GM12878 (cell line): Measurements from ENCODE around the gene SRRM2. TPM values are rescaled to one million over a fixed set of nuclear protein-coding genes. Genes with fewer than 3 reads are reported as not detected.

ENCODE experiments used
- ATAC-seq: fragments of 200-7000 bp; cut with Tn5 transposase; 3 replicates; pipeline ENCODE4 v1.9.1; 2020; ENCODE audit warnings: mild to moderate bottlenecking, moderate library complexity
- BruUV-seq: library from RNA; stranded (reverse); fragments of 400-500 nt; replicated peaks from 2 replicates; lab custom pipeline; 2021; lab: Mats Ljungman, UMichigan
- CTCF ChIA-PET: fragments of 300-600 bp; sonication (Branson Sonifier 250); formaldehyde crosslinking; extraction: SDS; loops from one replicate; lab custom pipeline; 2021; ENCODE audit warnings: inconsistent platforms; lab: Yijun Ruan, JAX
- POLR2A ChIA-PET: fragments of 350-600 bp; formaldehyde crosslinking; extraction: SDS; loops from one replicate; lab custom pipeline; 2021; ENCODE audit warnings: inconsistent platforms; lab: Charles Lee
- RAD21 ChIA-PET: fragments of 300-600 bp; sonication (Branson Sonifier 250); formaldehyde crosslinking; loops from one replicate; lab custom pipeline; 2023; ENCODE audit warnings: antibody characterized with exemption; ENCODE audit not compliant: unreplicated experiment; lab: Charles Lee
- SMC1A ChIA-PET: fragments of 300-600 bp; sonication (Branson Sonifier 250); formaldehyde crosslinking; loops from one replicate; lab custom pipeline; 2023; ENCODE audit not compliant: unreplicated experiment, uncharacterized antibody; lab: Charles Lee
- DNase-seq: peaks from one replicate; pipeline ENCODE4 v3.0.0-alpha.2; 2011; ENCODE audit warnings: low read depth, low spot score
- FAIRE-seq: peaks from 3 replicates; lab custom pipeline; 2011; peaks lifted over from hg19 to GRCh38; lab: Jason Lieb, UNC
- H2AFZ ChIP-seq: 2 replicates; pipeline ENCODE4 v1.6.0; 2011; ENCODE audit warnings: low read depth, low read length, control low read depth; ENCODE audit not compliant: control insufficient read depth
- H3K27ac ChIP-seq: 2 replicates; pipeline ENCODE4 v1.5.1; 2011; ENCODE audit warnings: control low read depth; ENCODE audit not compliant: control insufficient read depth, insufficient read depth
- H3K27me3 ChIP-seq, 2 experiments: replicated peaks in 1 of 2; 2 replicates each; pipeline versions ENCODE4 v1.6.0 to v1.6.1; 2011; ENCODE audit warnings: low read length in 1 of 2; ENCODE audit not compliant: control insufficient read depth in 2 of 2, insufficient read depth in 2 of 2
- H3K36me3 ChIP-seq, 2 experiments: 2 replicates each; pipeline ENCODE4 v1.5.1; 2011; ENCODE audit warnings: low read length in 1 of 2; ENCODE audit not compliant: control insufficient read depth in 2 of 2, insufficient read depth in 2 of 2
- H3K4me1 ChIP-seq: 2 replicates; pipeline ENCODE4 v1.6.1; 2011; ENCODE audit warnings: mild to moderate bottlenecking, low read length, moderate library complexity, mixed read lengths; ENCODE audit not compliant: control insufficient read depth, insufficient read depth
- H3K4me2 ChIP-seq: 2 replicates; pipeline ENCODE4 v1.6.0; 2011; ENCODE audit warnings: control low read depth; ENCODE audit not compliant: control insufficient read depth, insufficient read depth
- H3K4me3 ChIP-seq: fragments of 200-600 bp; sonication (generic); 2 replicates; pipeline ENCODE4 v1.5.1; 2016
- H3K79me2 ChIP-seq: 2 replicates; pipeline ENCODE4 v1.6.0; 2011; ENCODE audit warnings: low read length; ENCODE audit not compliant: control insufficient read depth, insufficient read depth
- H3K9ac ChIP-seq: 2 replicates; pipeline ENCODE4 v1.8.0; 2011; ENCODE audit warnings: low read length, control low read depth, mixed read lengths; ENCODE audit not compliant: control insufficient read depth, insufficient read depth
- H3K9me3 ChIP-seq: replicated peaks from 3 replicates; pipeline ENCODE4 v1.5.1; 2011; ENCODE audit warnings: mild to moderate bottlenecking, low read length; ENCODE audit not compliant: control insufficient read depth, insufficient read depth
- H4K20me1 ChIP-seq: 2 replicates; pipeline ENCODE4 v1.6.0; 2011; ENCODE audit not compliant: control insufficient read depth, insufficient read depth
- CEBPZ ChIP-seq: fragments of 150-350 bp; IDR thresholded peaks from 2 replicates; pipeline ENCODE4 v1.6.1; 2016; ENCODE audit warnings: low read depth, low read length
- FOXK2 ChIP-seq: fragments of 450-650 bp; IDR thresholded peaks from 2 replicates; pipeline ENCODE4 v1.6.1; 2017; ENCODE audit warnings: mild to moderate bottlenecking, moderate library complexity
- GABPA ChIP-seq: IDR thresholded peaks from 2 replicates; pipeline ENCODE4 v1.6.1; 2014; ENCODE audit warnings: antibody characterized with exemption, low read depth, mild to moderate bottlenecking, inconsistent platforms
- JUNB ChIP-seq: IDR thresholded peaks from 2 replicates; pipeline ENCODE4 v1.6.1; 2016; ENCODE audit warnings: antibody characterized with exemption, mild to moderate bottlenecking
- MYC ChIP-seq: IDR thresholded peaks from 2 replicates; pipeline ENCODE4 v1.6.1; 2011; ENCODE audit warnings: mild to moderate bottlenecking, low read length, moderate library complexity, inconsistent platforms; ENCODE audit not compliant: insufficient read depth, insufficient replicate concordance, insufficient read length, severe bottlenecking
- NFYB ChIP-seq: IDR thresholded peaks from 2 replicates; pipeline ENCODE4 v1.6.1; 2011; ENCODE audit warnings: low read depth, mild to moderate bottlenecking, low read length, improper control_type of control experiment, moderate library complexity; ENCODE audit not compliant: insufficient read depth
- PKNOX1 ChIP-seq: fragments of 450-650 bp; IDR thresholded peaks from 2 replicates; pipeline ENCODE4 v1.6.1; 2016; ENCODE audit warnings: mild to moderate bottlenecking
- RB1 ChIP-seq: fragments of 450-650 bp; formaldehyde crosslinking; IDR thresholded peaks from 2 replicates; pipeline ENCODE4 v1.6.1; 2017; ENCODE audit warnings: mild to moderate bottlenecking, borderline replicate concordance
- SIX5 ChIP-seq: IDR thresholded peaks from 2 replicates; pipeline ENCODE4 v1.6.1; 2011; ENCODE audit warnings: mild to moderate bottlenecking, low read depth, low read length, moderate library complexity; ENCODE audit not compliant: severe bottlenecking
- SMAD1 ChIP-seq: fragments of 450-650 bp; IDR thresholded peaks from 2 replicates; pipeline ENCODE4 v1.6.1; 2018; ENCODE audit warnings: mild to moderate bottlenecking, low read depth; ENCODE audit not compliant: partially characterized antibody
- SMARCA5 ChIP-seq: fragments of 450-650 bp; IDR thresholded peaks from 2 replicates; pipeline ENCODE4 v1.6.1; 2017; ENCODE audit warnings: mild to moderate bottlenecking
- WGBS: methylation state at CpG from one replicate; pipeline ENCODE4 v1.1.6; 2016; ENCODE audit warnings: low lambda C conversion rate; ENCODE audit not compliant: insufficient replicate concordance, insufficient coverage; ENCODE audit errors: missing lambda C conversion rate; 5-methylcytosine and 5-hydroxymethylcytosine counted together
- in situ Hi-C: fragments of 300-500 bp; cut with MboI; formaldehyde crosslinking; loops from 9 replicates; pipeline ENCODE4 v1.14.3; 2018; ENCODE audit warnings: mixed read lengths
- intact Hi-C: fragments of 100-400 bp; cut with micrococcal nuclease; formaldehyde crosslinking; loops from one replicate; pipeline ENCODE4 v1.14.2; 2022; ENCODE audit not compliant: unreplicated experiment
- polyA plus RNA-seq, 11 experiments: library from polyadenylated mRNA; depleted of rRNA in 4 of 11; unstranded in 6 of 11; stranded (reverse) in 5 of 11; fragments of >200 nt; fragmentation: Nextera tagmentation in 4 of 11; fragmentation: Illumina TruSeq in 1 of 11; extraction: Ambion mirVana in 4 of 11; extraction: Trizol in 1 of 11; gene quantifications; 1 replicate in 1 of 11; 2 replicates in 10 of 11; pipeline versions ENCODE4 v1.2.1 to v1.2.3, GENCODE V29; 2011 to 2016; ENCODE audit warnings: inconsistent platforms in 2 of 11, missing spikeins in 2 of 11, low read depth in 1 of 11
- total RNA-seq, 4 experiments: library from RNA; depleted of rRNA in 3 of 4; stranded (reverse); fragments of >200 nt in 3 of 4; fragmentation: Illumina TruSeq in 1 of 4; extraction: Trizol in 1 of 4; gene quantifications; 2 replicates each; pipeline versions ENCODE4 v1.2.1 to v1.2.3, GENCODE V29; 2013 to 2021

The SRRM2 gene
- total and polyA plus RNA-seq, 10 of the 15 experiments (the other 5 are each of a cell fraction or from before 2014, with no cell fraction given): 30.1 to 502 (median 196) TPM

- no peak for DNase-seq
- H3K27ac ChIP-seq: no peak overlapping the region
- no peaks in the 10 kb centered on the region for H4K20me1 ChIP-seq
- 71% methylated on average over 10 of the region's 10 CpGs for WGBS
- no peak for ATAC-seq
- no peaks in the 10 kb centered on the region for H3K36me3 ChIP-seq
- peaks cover 7% of the 10 kb centered on the region for H3K79me2 ChIP-seq
- ChIA-PET CTCF (no interaction called here), POLR2A (no interaction called here), SMC1A (no interaction called here), RAD21 (no interaction called here)
- H3K9me3 ChIP-seq: no peaks in the 10 kb centered on the region
- in situ Hi-C loops: no loop called here
- no peak overlapping the region for H3K9ac ChIP-seq
- H3K4me1 ChIP-seq: no peaks in the 10 kb centered on the region
- intact Hi-C loops: no loop called here
- FAIRE-seq: no peak
- no peak overlapping the region; the same call in 1 of the 2 replicates for H3K4me3 ChIP-seq
- no peak overlapping the region for H2AFZ ChIP-seq
- peaks cover 0 to 1% of the 10 kb centered on the region in 2 experiments; a peak in 1 of 4 replicates for H3K27me3 ChIP-seq
- no TSS peak for BruUV-seq
- TF ChIP-seq SIX5 (no peak), RB1 (no peak), FOXK2 (no peak), MYC (no peak), SMARCA5 (no peak), SMAD1 (no peak), NFYB (no peak), CEBPZ (no peak), GABPA (no peak), JUNB (no peak), PKNOX1 (no peak)
- TF ChIP-seq, all 136 proteins: peak for 0
- no peak overlapping the region for H3K4me2 ChIP-seq
These were observed 65.9 kb downstream of the SRRM2 start for GRCh38 chr16:2818272-2818876.
